Body of pancreas (tissue), 4 donors: ENCODE data around the gene PPP1R7. TPM values are rescaled to one million over a fixed set of nuclear protein-coding genes. Genes with fewer than 3 reads are reported as not detected.

Experiments
- ATAC-seq: fragments of 150-250 bp; one replicate; pipeline ENCODE4 v1.9.1; 2016
- DNase-seq, 4 donors: peaks; one replicate each; pipeline ENCODE4 v3.0.0-alpha.2; 2019
- H3K27ac ChIP-seq, 4 donors: fragments of 200-600 bp; sonication (generic); 1 replicate in 3 of 4; 2 replicates in 1 of 4; pipeline versions ENCODE4 v1.5.1 to v1.6.1; 2016 to 2019; ENCODE audit warnings: mild to moderate bottlenecking in 1 of 4, mixed read lengths in 1 of 4, moderate library complexity in 1 of 4
- H3K27me3 ChIP-seq, 2 donors: fragments of 200-600 bp; sonication (generic); one replicate each; pipeline ENCODE4 v1.6.0; 2016; ENCODE audit warnings: mild to moderate bottlenecking in 1 of 2
- H3K36me3 ChIP-seq, 2 donors: fragments of 200-600 bp; sonication (generic); replicated peaks in 1 of 2; 2 replicates each; pipeline ENCODE4 v1.5.1; 2016; ENCODE audit warnings: low read depth in 2 of 2; ENCODE audit not compliant: insufficient read depth in 1 of 2
- H3K4me1 ChIP-seq: fragments of 200-600 bp; sonication (generic); one replicate; pipeline ENCODE4 v1.6.0; 2016
- H3K4me3 ChIP-seq, 2 donors: fragments of 200-600 bp; sonication (generic); 1 replicate in 1 of 2; 2 replicates in 1 of 2; pipeline ENCODE4 v1.5.1; 2016 to 2019
- H3K9me3 ChIP-seq, 3 donors: fragments of 200-600 bp; sonication (generic); 1 replicate in 2 of 3; 2 replicates in 1 of 3; pipeline ENCODE4 v1.5.1; 2016
- CTCF ChIP-seq, 7 experiments: fragments of 450-650 bp in 4 of 7; fragments of 200-600 bp in 3 of 7; sonication (generic) in 3 of 7; IDR thresholded peaks; one replicate each; pipeline ENCODE4 v1.5.1; 2016 to 2019; ENCODE audit warnings: antibody characterized with exemption in 7 of 7
- POLR2A ChIP-seq, 3 donors: fragments of 450-650 bp; IDR thresholded peaks; one replicate each; pipeline ENCODE4 v1.6.1; 2016; ENCODE audit warnings: antibody characterized with exemption in 3 of 3, mild to moderate bottlenecking in 2 of 3
- WGBS, 2 donors: methylation state at CpG; one replicate each; pipeline ENCODE4 v1.1.5; 2017; 5-methylcytosine and 5-hydroxymethylcytosine counted together
- intact Hi-C: fragments of 100-400 bp; cut with DNase I; formaldehyde crosslinking; loops from one replicate; pipeline ENCODE4 v1.15.1; 2023
- total RNA-seq, 2 donors: library from RNA; depleted of rRNA; stranded (reverse); fragments of >200 nt; gene quantifications; one replicate each; pipeline ENCODE4 v1.1.0, GENCODE V29; 2016

The PPP1R7 gene
- total RNA-seq, 2 donors from 2014 or later: 27.0 to 99.4 TPM

GRCh38 chr2:241204010-241204384 is 53.7 kb downstream of the PPP1R7 start:
- no peak for DNase-seq
- Histone ChIP-seq H3K36me3 (no peaks in the 10 kb centered on the region), H3K4me3 (no peak overlapping the region), H3K27ac (no peak overlapping the region), H3K9me3 (no peaks in the 10 kb centered on the region), H3K27me3 (no peaks in the 10 kb centered on the region), H3K4me1 (no peaks in the 10 kb centered on the region)
- intact Hi-C loops: no loop called here
- no peak for TF ChIP-seq CTCF (IDR thresholded peaks at IDR 0.05)
- TF ChIP-seq POLR2A (IDR thresholded peaks at IDR 0.05): no peak
- ATAC-seq: no peak
- WGBS, 2 donors: 76 to 96% methylated on average over 5 to 10 of the region's 10 CpGs

GRCh38 chr2:241204490-241204889 is 54.2 kb downstream of the PPP1R7 start:
- no peak for TF ChIP-seq POLR2A (IDR thresholded peaks at IDR 0.05)
- no peak for TF ChIP-seq CTCF (IDR thresholded peaks at IDR 0.05)
- Histone ChIP-seq H3K4me3 (no peak overlapping the region), H3K4me1 (no peaks in the 10 kb centered on the region), H3K36me3 (no peaks in the 10 kb centered on the region), H3K27ac (no peak overlapping the region), H3K9me3 (no peaks in the 10 kb centered on the region), H3K27me3 (no peaks in the 10 kb centered on the region)
- DNase-seq (no peak), ATAC-seq (no peak)
- 82 to 84% methylated on average over 4 of the region's 4 CpGs for WGBS, 2 donors
- intact Hi-C loops: no loop called here

GRCh38 chr2:241205086-241205485 is 54.8 kb downstream of the PPP1R7 start:
- H3K4me3 ChIP-seq: no peak overlapping the region
- DNase-seq (no peak), ATAC-seq (no peak)
- no peak overlapping the region for H3K27ac ChIP-seq
- no peaks in the 10 kb centered on the region for H3K27me3 ChIP-seq
- no peaks in the 10 kb centered on the region for H3K9me3 ChIP-seq
- WGBS, 2 donors: 88 to 90% methylated on average over 3 of the region's 3 CpGs
- no peaks in the 10 kb centered on the region for H3K36me3 ChIP-seq
- no peaks in the 10 kb centered on the region for H3K4me1 ChIP-seq
- no peak for TF ChIP-seq POLR2A (IDR thresholded peaks at IDR 0.05)
- no peak for TF ChIP-seq CTCF (IDR thresholded peaks at IDR 0.05)
- intact Hi-C loops: no loop called here

GRCh38 chr2:241207151-241207550 is 56.9 kb downstream of the PPP1R7 start:
- TF ChIP-seq CTCF (IDR thresholded peaks at IDR 0.05): no peak
- no peak for TF ChIP-seq POLR2A (IDR thresholded peaks at IDR 0.05)
- no peaks in the 10 kb centered on the region for H3K4me1 ChIP-seq
- no peak for ATAC-seq
- H3K9me3 ChIP-seq: no peaks in the 10 kb centered on the region
- no peaks in the 10 kb centered on the region for H3K36me3 ChIP-seq
- no peak overlapping the region for H3K27ac ChIP-seq
- intact Hi-C loops: no loop called here
- 84 to 93% methylated on average over 1 of the region's 1 CpG for WGBS, 2 donors
- no peak for DNase-seq
- H3K4me3 ChIP-seq: no peak overlapping the region
- H3K27me3 ChIP-seq: no peaks in the 10 kb centered on the region

- TF ChIP-seq POLR2A (IDR thresholded peaks at IDR 0.05): no peak
- TF ChIP-seq CTCF (IDR thresholded peaks at IDR 0.05): no peak
- ATAC-seq: no peak
- 77 to 80% methylated on average over 4 to 6 of the region's 6 CpGs for WGBS, 2 donors
Measured at GRCh38 chr2:241207641-241208040, 57.4 kb downstream of the PPP1R7 start.

More at GRCh38 chr2:241207641-241208040, 57.4 kb downstream of the PPP1R7 start:
- Histone ChIP-seq H3K4me1 (no peaks in the 10 kb centered on the region), H3K9me3 (no peaks in the 10 kb centered on the region), H3K36me3 (no peaks in the 10 kb centered on the region), H3K4me3 (no peak overlapping the region), H3K27ac (no peak overlapping the region), H3K27me3 (no peaks in the 10 kb centered on the region)
- intact Hi-C loops: no loop called here
- no peak for DNase-seq
